Measurements from ENCODE around the gene OR13C3. TPM values are rescaled to one million over a fixed set of nuclear protein-coding genes. Genes with fewer than 3 reads are reported as not detected.
"Not testable (repeated sequence)": the region's sequence is repeated elsewhere in the genome, so short reads cannot be mapped to it uniquely, and the experiment has no call there.

Gene OR13C3
- not detected for total RNA-seq

- no peak within 1 kb of the TSS for H3K27ac Mint-ChIP-seq
- ATAC-seq (no peak), DNase-seq (ENCODE audit: low spot score in 2 of 2) (no peak)
- no peaks in the 10 kb centered on the region for H3K9me3 Mint-ChIP-seq
- H3K36me3 Mint-ChIP-seq: no peaks in the 10 kb centered on the region
Observed at GRCh38 chr9:104536756-104537155, at the start of gene OR13C3. Gene OR13C3, minus strand, starts transcription at chr9:104536856. Its CDS starts 133 bp downstream, at chr9:104536723.

DNA sequence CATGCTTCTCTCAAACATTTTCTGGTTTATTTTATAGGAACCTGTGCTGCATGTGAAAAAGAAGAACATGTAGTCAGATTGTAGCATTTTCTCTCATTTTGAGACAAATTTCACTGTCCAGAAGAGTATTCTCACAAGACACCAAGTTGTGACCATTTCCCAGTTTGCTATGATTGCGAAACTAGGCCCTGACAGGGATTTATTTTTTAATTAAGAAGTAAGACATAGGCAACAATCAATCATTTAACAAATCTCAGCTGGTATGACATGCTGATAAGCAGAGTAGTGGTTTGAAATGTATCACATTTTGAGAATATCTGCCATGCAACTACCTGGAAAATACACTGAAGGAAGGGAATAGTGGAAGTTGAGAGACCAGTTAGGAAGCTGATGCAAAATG is 43.9 kb upstream of the OR13C3 start:
- DNase-seq (ENCODE audit: low spot score in 2 of 2) (no peak), ATAC-seq (no peak)
- no peak overlapping the region for H3K27ac Mint-ChIP-seq
- H3K9me3 Mint-ChIP-seq: no peaks in the 10 kb centered on the region
- no peaks in the 10 kb centered on the region for H3K36me3 Mint-ChIP-seq

DNA sequence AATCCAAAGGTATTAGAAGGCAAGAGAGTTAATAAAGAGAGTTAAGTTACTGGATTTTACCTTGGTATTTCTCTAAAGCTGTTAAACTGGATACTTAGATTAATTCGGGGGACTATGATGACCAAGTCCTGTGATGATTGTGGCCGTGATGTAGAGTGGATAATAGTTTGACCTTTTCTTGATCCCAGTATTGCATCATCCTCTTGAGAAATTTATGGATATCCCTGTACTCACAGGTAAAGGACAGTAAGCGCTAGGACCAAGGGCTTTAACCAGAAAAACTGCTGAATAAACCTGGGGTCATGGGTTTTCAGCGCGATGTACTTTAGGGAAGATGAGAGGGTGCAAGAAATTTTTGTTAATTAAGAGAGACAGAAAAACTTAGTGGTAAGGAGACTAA is 40.6 kb upstream of the OR13C3 start:
- DNase-seq (ENCODE audit: low spot score in 2 of 2) (no peak), ATAC-seq (no peak)
- Mint-ChIP-seq H3K27ac (no peak overlapping the region), H3K9me3 (peaks cover 4 to 5% of the 10 kb centered on the region in 2 donors), H3K36me3 (no peaks in the 10 kb centered on the region)

DNA sequence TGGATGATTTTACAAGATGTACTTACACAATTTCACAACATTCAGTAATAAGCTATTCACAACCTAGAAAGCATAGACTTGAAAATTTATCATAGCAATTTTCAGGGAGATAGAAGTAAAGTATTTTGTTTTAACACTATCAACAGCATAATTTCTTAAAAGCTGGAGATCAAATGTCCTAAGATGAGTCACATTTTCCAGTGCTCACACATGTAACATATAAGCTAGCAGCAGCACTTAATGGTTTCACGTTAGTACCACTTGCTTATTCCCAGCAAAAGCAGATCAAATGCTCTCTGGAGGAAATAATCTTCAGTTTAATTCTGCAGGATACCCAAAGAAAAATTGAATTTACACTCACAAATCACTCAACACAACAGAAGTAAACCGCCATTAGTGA is 38.8 kb upstream of the OR13C3 start:
- H3K36me3 Mint-ChIP-seq: no peaks in the 10 kb centered on the region
- H3K9me3 Mint-ChIP-seq: peaks cover 7 to 10% of the 10 kb centered on the region in 2 donors
- no peak for DNase-seq (ENCODE audit: low spot score in 2 of 2)
- no peak for ATAC-seq
- H3K27ac Mint-ChIP-seq: no peak overlapping the region

DNA sequence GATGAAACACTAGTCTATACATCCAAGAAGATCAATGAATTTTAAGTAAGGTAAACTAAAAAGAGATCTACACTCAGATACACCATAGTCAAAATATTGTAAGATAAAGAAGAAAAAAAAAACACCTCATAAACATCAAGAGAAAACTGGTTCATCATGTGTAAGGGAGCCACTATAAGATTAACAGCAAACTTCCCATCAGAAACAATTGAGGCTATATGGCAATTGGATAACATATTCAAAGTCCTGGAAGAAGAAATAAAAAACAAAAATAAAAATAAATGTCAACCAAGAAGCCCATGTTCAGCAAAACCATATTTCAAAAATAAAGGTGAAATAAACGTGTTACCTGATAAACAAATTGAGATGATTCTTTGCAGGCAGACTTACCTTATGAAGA is 36.0 kb upstream of the OR13C3 start:
- DNase-seq (ENCODE audit: low spot score in 2 of 2) (no peak), ATAC-seq (no peak)
- peaks cover 7 to 10% of the 10 kb centered on the region in 2 donors for H3K9me3 Mint-ChIP-seq
- no peaks in the 10 kb centered on the region for H3K36me3 Mint-ChIP-seq
- no peak overlapping the region for H3K27ac Mint-ChIP-seq

- Mint-ChIP-seq H3K27ac (no peak within 1 kb of the TSS), H3K9me3 (peaks cover 7 to 10% of the 10 kb centered on the region in 2 donors), H3K36me3 (no peaks in the 10 kb centered on the region)
- DNase-seq (ENCODE audit: low spot score in 2 of 2) (no peak), ATAC-seq (no peak)
Observed at GRCh38 chr9:104568868-104569267, 32.2 kb upstream of the OR13C3 start, which contains the start of gene OR13C8. Gene OR13C8, plus strand, starts transcription at chr9:104569168. Its CDS starts 0 bp downstream, at chr9:104569168.

DNA sequence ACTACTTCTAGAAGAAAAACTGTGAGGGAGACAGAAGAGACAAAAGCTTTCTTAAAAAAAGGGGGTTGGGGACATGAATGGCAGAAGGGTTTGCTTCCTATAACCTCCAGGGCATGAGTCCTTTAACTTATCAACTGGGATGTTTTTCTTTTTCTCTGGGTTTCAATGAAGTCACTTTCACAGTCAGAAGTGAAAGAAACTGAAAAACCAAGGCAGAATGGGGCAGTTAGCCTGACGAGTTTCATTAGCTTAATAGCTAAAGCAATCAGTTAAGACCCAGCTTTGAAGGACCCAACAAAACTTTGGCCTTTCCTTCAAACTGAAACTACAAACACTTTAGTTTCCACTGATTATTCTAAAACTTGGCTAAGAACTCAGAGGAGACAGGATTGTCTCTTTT is 27.7 kb upstream of the OR13C3 start:
- DNase-seq (ENCODE audit: low spot score in 2 of 2): no peak
- H3K36me3 Mint-ChIP-seq: no peaks in the 10 kb centered on the region
- H3K27ac Mint-ChIP-seq: no peak overlapping the region
- ATAC-seq: no peak
- no peaks in the 10 kb centered on the region for H3K9me3 Mint-ChIP-seq

GRCh38 chr9:104556830-104557634 is 20.4 kb upstream of the OR13C3 start:
- DNase-seq (ENCODE audit: low spot score in 2 of 2): no peak
- no peak for ATAC-seq
- Mint-ChIP-seq H3K9me3 (peaks cover 0 to 9% of the 10 kb centered on the region in 2 donors), H3K27ac (no peak overlapping the region), H3K36me3 (peaks cover 0 to 6% of the 10 kb centered on the region in 2 donors)

- Mint-ChIP-seq H3K9me3 (peaks cover 0 to 9% of the 10 kb centered on the region in 2 donors), H3K27ac (no peak overlapping the region), H3K36me3 (peaks cover 0 to 6% of the 10 kb centered on the region in 2 donors)
- no peak for DNase-seq (ENCODE audit: low spot score in 2 of 2)
- ATAC-seq: no peak
Observed at GRCh38 chr9:104555521-104555920, 18.9 kb upstream of the OR13C3 start.

- peaks cover 0 to 6% of the 10 kb centered on the region in 2 donors for H3K36me3 Mint-ChIP-seq
- H3K9me3 Mint-ChIP-seq: peaks cover 0 to 9% of the 10 kb centered on the region in 2 donors
- ATAC-seq (no peak), DNase-seq (ENCODE audit: low spot score in 2 of 2) (no peak)
- no peak overlapping the region for H3K27ac Mint-ChIP-seq
Observed at GRCh38 chr9:104553261-104553660, 16.6 kb upstream of the OR13C3 start.

GRCh38 chr9:104544644-104545043 is 8.0 kb upstream of the OR13C3 start:
- no peaks in the 10 kb centered on the region for H3K36me3 Mint-ChIP-seq
- H3K27ac Mint-ChIP-seq: no peak overlapping the region
- ATAC-seq: no peak
- no peaks in the 10 kb centered on the region for H3K9me3 Mint-ChIP-seq
- no peak for DNase-seq (ENCODE audit: low spot score in 2 of 2)

DNA sequence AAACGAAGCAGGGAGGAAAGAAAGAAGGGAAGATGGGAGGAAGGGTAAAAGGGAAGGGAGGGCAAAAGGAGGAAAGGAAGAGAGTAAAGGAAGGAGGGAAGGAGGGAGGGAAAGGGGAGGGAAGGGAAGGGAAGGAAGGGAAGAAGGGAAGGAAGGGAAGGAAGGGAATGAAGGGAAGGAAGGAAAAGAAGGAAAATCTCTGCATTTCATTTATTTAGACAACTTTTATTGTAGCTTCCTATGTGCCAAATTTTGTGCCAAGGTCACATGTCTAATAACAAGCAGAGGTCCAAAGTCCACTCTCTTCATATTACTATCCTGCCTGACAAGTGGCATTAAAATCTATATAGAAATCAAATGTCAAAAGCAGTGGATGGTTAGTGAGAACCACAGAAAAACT is 2.6 kb upstream of the OR13C3 start:
- ATAC-seq: no peak
- Mint-ChIP-seq H3K36me3 (no peaks in the 10 kb centered on the region), H3K27ac (no peak overlapping the region), H3K9me3 (no peaks in the 10 kb centered on the region)
- DNase-seq (ENCODE audit: low spot score in 2 of 2): no peak

- Mint-ChIP-seq H3K9me3 (peaks cover 0 to 13% of the 10 kb centered on the region in 2 donors), H3K27ac (no peak within 1 kb of the TSS)
Observed at GRCh38 chr9:104527109-104527508, 9.5 kb downstream of the OR13C3 start, which contains the start of gene OR13C4. Gene OR13C4, minus strand, starts transcription at chr9:104527209. Its CDS starts 0 bp downstream, at chr9:104527209.

DNA sequence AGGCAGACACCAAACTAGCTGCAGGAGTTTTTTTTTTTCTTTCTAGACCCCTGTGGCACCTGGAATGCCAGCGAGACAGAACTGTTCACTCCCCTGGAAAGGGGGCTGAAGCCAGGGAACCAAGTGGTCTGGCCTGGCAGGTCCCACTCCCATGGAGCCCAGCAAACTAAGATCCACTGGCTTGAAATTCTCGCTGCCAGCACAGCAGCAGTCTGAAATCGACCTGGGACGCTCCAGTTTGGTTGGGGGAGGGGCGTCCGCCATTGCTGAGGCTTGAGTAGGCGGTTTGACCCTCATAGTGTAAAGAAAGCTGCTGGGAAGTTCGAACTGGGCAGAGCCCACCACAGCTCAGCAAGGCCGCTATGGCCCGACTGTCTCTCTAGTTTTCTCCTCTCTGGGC is 16.4 kb downstream of the OR13C3 start:
- H3K27ac Mint-ChIP-seq; H3K9me3 Mint-ChIP-seq; H3K36me3 Mint-ChIP-seq; ATAC-seq; DNase-seq (ENCODE audit: low spot score in 2 of 2): not testable (repeated sequence)

More at GRCh38 chr9:104527109-104527508, 9.5 kb downstream of the OR13C3 start, which contains the start of gene OR13C4:
- DNase-seq (ENCODE audit: low spot score in 2 of 2): no peak
- no peak for ATAC-seq
- H3K36me3 Mint-ChIP-seq: no peaks in the 10 kb centered on the region

- ATAC-seq: no peak
- peaks cover 0 to 13% of the 10 kb centered on the region in 2 donors for H3K9me3 Mint-ChIP-seq
Observed at GRCh38 chr9:104514901-104515300, 21.8 kb downstream of the OR13C3 start.

DNA sequence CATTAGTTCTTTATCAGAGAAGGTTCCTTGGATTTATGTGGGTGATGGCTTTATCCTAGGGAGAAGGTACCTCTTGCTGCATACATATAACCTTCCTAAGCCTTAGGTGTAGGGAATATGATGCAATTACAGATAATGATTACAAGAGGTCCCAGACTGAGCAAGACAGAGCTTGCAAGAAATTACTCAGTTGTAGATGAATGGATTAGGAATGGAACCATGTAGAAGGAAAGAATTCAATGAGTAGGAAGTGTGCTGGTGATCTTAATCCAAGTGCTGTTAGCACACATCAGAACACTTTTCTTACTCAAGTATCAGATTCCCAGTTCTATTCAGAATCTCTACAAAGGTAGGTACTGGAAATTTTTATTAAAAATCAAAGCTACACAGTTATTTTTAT is 30.1 kb downstream of the OR13C3 start:
- DNase-seq (ENCODE audit: low spot score in 2 of 2) (no peak), ATAC-seq (no peak)
- peaks cover 0 to 7% of the 10 kb centered on the region in 2 donors for H3K9me3 Mint-ChIP-seq
- peaks cover 0 to 9% of the 10 kb centered on the region in 2 donors for H3K36me3 Mint-ChIP-seq
- H3K27ac Mint-ChIP-seq: no peak overlapping the region

More at GRCh38 chr9:104514901-104515300, 21.8 kb downstream of the OR13C3 start:
- no peak for DNase-seq (ENCODE audit: low spot score in 2 of 2)
- Mint-ChIP-seq H3K27ac (no peak overlapping the region), H3K36me3 (peaks cover 0 to 9% of the 10 kb centered on the region in 2 donors)

DNA sequence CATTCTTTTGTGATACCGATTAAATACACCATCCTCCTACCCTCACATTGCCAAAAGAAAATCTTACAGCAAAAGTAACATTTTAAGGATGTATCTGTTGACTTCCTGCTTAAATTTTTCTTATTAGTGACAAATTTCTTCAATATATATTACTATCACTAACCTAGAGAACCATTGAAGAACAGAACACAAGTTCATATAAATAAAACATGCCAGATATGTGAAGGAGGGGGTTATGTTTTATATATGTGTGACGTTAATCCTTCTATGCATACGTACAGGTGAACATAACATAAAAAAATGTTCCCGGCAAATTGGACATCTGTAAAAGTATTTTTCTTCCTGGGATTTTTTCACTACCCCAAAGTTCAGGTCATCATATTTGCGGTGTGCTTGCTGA is 32.7 kb downstream of the OR13C3 start, which contains the start of gene OR13F1:
Gene OR13F1, plus strand, starts transcription at position 301 of the 400 bp plus-strand sequence. Its CDS starts 0 bp downstream, at position 301.
- H3K36me3 Mint-ChIP-seq: no peaks in the 10 kb centered on the region
- DNase-seq (ENCODE audit: low spot score in 2 of 2) (no peak), ATAC-seq (no peak)
- H3K9me3 Mint-ChIP-seq: no peaks in the 10 kb centered on the region
- H3K27ac Mint-ChIP-seq: no peak within 1 kb of the TSS

GRCh38 chr9:104503440-104503839 is 33.2 kb downstream of the OR13C3 start:
- no peak for DNase-seq (ENCODE audit: low spot score in 2 of 2)
- ATAC-seq: no peak
- Mint-ChIP-seq H3K27ac (no peak overlapping the region), H3K36me3 (no peaks in the 10 kb centered on the region), H3K9me3 (no peaks in the 10 kb centered on the region)

All from activated naive CD4-positive, alpha-beta T cell treated with anti-CD3 and anti-CD28 coated beads, Interleukin-2, amount 50 U/mL, for 72 hours (primary cell).